H1 (cell line): ENCODE data around the gene CCDC15.

ENCODE experiments used
- CEBPB ChIP-seq: IDR thresholded peaks from 2 replicates; pipeline ENCODE4 v1.6.1; 2012; ENCODE audit warnings: low read depth, low read length
- CTCF ChIP-seq, 3 experiments: IDR thresholded peaks; 1 replicate in 2 of 3; 2 replicates in 1 of 3; pipeline versions ENCODE4 v1.5.1 to v1.6.1; 2011; ENCODE audit warnings: low read length in 3 of 3, mild to moderate bottlenecking in 3 of 3, inconsistent platforms in 2 of 3, low read depth in 1 of 3, moderate library complexity in 1 of 3; ENCODE audit not compliant: insufficient read depth in 1 of 3; ENCODE audit errors: control extremely low read depth in 1 of 3
- EP300 ChIP-seq, 2 experiments: IDR thresholded peaks; 1 replicate in 1 of 2; 2 replicates in 1 of 2; pipeline ENCODE4 v1.6.1; 2011 to 2012; ENCODE audit warnings: low read depth in 2 of 2, low read length in 2 of 2, mild to moderate bottlenecking in 2 of 2, borderline replicate concordance in 1 of 2, inconsistent platforms in 1 of 2, moderate library complexity in 1 of 2
- RFX5 ChIP-seq: IDR thresholded peaks from 2 replicates; pipeline ENCODE4 v1.6.1; 2011; ENCODE audit warnings: low read depth, low read length, improper control_type of control experiment, borderline replicate concordance
- SP2 ChIP-seq: IDR thresholded peaks from 2 replicates; pipeline ENCODE4 v1.6.1; 2012; ENCODE audit warnings: mild to moderate bottlenecking, low read length, inconsistent platforms

DNA sequence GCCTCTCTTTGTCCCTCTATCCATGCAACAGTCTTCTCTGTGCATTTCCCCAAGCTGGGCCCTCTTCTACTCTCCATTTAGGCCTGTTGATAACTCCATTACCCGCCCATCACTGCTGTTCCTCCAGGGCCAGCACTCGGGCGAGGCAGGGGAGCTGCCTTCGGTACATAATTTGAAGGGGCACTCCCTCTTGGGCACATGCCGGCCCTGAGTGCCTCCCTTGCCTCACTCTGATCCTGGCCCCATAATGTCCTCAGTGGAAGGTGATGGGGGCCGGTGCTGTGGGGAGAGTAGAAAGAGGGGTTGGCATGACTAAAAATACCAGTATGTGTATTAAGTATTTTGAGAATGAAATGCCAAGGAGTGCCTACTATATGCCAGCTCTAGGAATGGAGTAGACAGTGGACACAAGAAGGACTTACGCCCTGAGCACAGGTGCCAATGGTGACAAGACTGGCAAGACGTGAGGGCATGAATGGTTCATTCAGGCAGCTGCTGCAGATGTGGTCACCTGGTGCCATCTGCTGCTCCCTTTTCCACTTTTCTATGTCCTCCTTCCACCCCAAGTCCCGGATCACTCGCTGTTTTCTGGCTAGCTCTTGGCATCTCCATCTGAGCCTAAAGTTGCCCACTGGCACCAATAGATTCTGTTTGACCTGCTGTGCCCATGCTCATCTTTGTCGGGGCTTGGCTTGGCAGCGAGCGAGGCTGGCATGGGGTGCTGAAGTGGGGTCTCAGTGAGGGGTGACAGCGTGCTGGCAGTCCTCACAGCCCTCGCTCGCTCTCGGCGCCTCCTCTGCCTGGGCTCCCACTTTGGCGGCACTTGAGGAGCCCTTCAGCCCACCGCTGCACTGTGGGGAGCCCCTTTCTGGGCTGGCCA lies 134.8 kb downstream of the CCDC15 start:
- TF ChIP-seq CTCF (IDR thresholded peaks at IDR 0.05; ENCODE audit: control extremely low read depth in 1 of 3, insufficient read depth in 1 of 3, low read depth in 1 of 3, low read length in 3 of 3) (no peak), CEBPB (no peak), RFX5 (no peak), SP2 (no peak), EP300 (IDR thresholded peaks at IDR 0.05; ENCODE audit: borderline replicate concordance in 1 of 2, low read depth in 2 of 2, low read length in 2 of 2) (no peak)
